Sigmoid colon (tissue), 3 donors: ENCODE measurements around the gene CAMTA1.

Experiments used
- POLR2A ChIP-seq, 2 donors: fragments of 450-650 bp; IDR thresholded peaks; one replicate each; pipeline ENCODE4 v1.6.1; 2016; ENCODE audit warnings: antibody characterized with exemption in 2 of 2, mild to moderate bottlenecking in 2 of 2, moderate library complexity in 2 of 2
- TF ChIP-seq, protein P1 (sequence below), 4 experiments: fragments of 450-650 bp in 3 of 4; fragments of 200-600 bp in 1 of 4; IDR thresholded peaks; one replicate each; pipeline ENCODE4 v1.5.1; 2016 to 2019; ENCODE audit warnings: antibody characterized with exemption in 4 of 4, mild to moderate bottlenecking in 3 of 4, moderate library complexity in 2 of 4

GRCh38 chr1:6802893-6803292 is 17.6 kb downstream of the CAMTA1 start:
- no peak for TF ChIP-seq POLR2A (IDR thresholded peaks at IDR 0.05)
- TF ChIP-seq, protein P1, sequence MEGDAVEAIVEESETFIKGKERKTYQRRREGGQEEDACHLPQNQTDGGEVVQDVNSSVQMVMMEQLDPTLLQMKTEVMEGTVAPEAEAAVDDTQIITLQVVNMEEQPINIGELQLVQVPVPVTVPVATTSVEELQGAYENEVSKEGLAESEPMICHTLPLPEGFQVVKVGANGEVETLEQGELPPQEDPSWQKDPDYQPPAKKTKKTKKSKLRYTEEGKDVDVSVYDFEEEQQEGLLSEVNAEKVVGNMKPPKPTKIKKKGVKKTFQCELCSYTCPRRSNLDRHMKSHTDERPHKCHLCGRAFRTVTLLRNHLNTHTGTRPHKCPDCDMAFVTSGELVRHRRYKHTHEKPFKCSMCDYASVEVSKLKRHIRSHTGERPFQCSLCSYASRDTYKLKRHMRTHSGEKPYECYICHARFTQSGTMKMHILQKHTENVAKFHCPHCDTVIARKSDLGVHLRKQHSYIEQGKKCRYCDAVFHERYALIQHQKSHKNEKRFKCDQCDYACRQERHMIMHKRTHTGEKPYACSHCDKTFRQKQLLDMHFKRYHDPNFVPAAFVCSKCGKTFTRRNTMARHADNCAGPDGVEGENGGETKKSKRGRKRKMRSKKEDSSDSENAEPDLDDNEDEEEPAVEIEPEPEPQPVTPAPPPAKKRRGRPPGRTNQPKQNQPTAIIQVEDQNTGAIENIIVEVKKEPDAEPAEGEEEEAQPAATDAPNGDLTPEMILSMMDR (IDR thresholded peaks at IDR 0.05): no peak
